GM12878 (cell line): Measurements from ENCODE around the gene ACSL3. TPM values are rescaled to one million over a fixed set of nuclear protein-coding genes. Genes with fewer than 3 reads are reported as not detected.

ENCODE experiments used
- ATAC-seq: fragments of 200-7000 bp; cut with Tn5 transposase; 3 replicates; pipeline ENCODE4 v1.9.1; 2020; ENCODE audit warnings: mild to moderate bottlenecking, moderate library complexity
- BruUV-seq: library from RNA; stranded (reverse); fragments of 400-500 nt; replicated peaks from 2 replicates; lab custom pipeline; 2021; lab: Mats Ljungman, UMichigan
- CTCF ChIA-PET: fragments of 300-600 bp; sonication (Branson Sonifier 250); formaldehyde crosslinking; extraction: SDS; loops from one replicate; lab custom pipeline; 2021; ENCODE audit warnings: inconsistent platforms; lab: Yijun Ruan, JAX
- POLR2A ChIA-PET: fragments of 350-600 bp; formaldehyde crosslinking; extraction: SDS; loops from one replicate; lab custom pipeline; 2021; ENCODE audit warnings: inconsistent platforms; lab: Charles Lee
- RAD21 ChIA-PET: fragments of 300-600 bp; sonication (Branson Sonifier 250); formaldehyde crosslinking; loops from one replicate; lab custom pipeline; 2023; ENCODE audit warnings: antibody characterized with exemption; ENCODE audit not compliant: unreplicated experiment; lab: Charles Lee
- SMC1A ChIA-PET: fragments of 300-600 bp; sonication (Branson Sonifier 250); formaldehyde crosslinking; loops from one replicate; lab custom pipeline; 2023; ENCODE audit not compliant: unreplicated experiment, uncharacterized antibody; lab: Charles Lee
- DNase-seq: peaks from one replicate; pipeline ENCODE4 v3.0.0-alpha.2; 2011; ENCODE audit warnings: low read depth, low spot score
- FAIRE-seq: peaks from 3 replicates; lab custom pipeline; 2011; peaks lifted over from hg19 to GRCh38; lab: Jason Lieb, UNC
- H2AFZ ChIP-seq: 2 replicates; pipeline ENCODE4 v1.6.0; 2011; ENCODE audit warnings: low read depth, low read length, control low read depth; ENCODE audit not compliant: control insufficient read depth
- H3K27ac ChIP-seq: 2 replicates; pipeline ENCODE4 v1.5.1; 2011; ENCODE audit warnings: control low read depth; ENCODE audit not compliant: control insufficient read depth, insufficient read depth
- H3K27me3 ChIP-seq, 2 experiments: replicated peaks in 1 of 2; 2 replicates each; pipeline versions ENCODE4 v1.6.0 to v1.6.1; 2011; ENCODE audit warnings: low read length in 1 of 2; ENCODE audit not compliant: control insufficient read depth in 2 of 2, insufficient read depth in 2 of 2
- H3K36me3 ChIP-seq, 2 experiments: 2 replicates each; pipeline ENCODE4 v1.5.1; 2011; ENCODE audit warnings: low read length in 1 of 2; ENCODE audit not compliant: control insufficient read depth in 2 of 2, insufficient read depth in 2 of 2
- H3K4me1 ChIP-seq: 2 replicates; pipeline ENCODE4 v1.6.1; 2011; ENCODE audit warnings: mild to moderate bottlenecking, low read length, moderate library complexity, mixed read lengths; ENCODE audit not compliant: control insufficient read depth, insufficient read depth
- H3K4me2 ChIP-seq: 2 replicates; pipeline ENCODE4 v1.6.0; 2011; ENCODE audit warnings: control low read depth; ENCODE audit not compliant: control insufficient read depth, insufficient read depth
- H3K4me3 ChIP-seq: fragments of 200-600 bp; sonication (generic); 2 replicates; pipeline ENCODE4 v1.5.1; 2016
- H3K79me2 ChIP-seq: 2 replicates; pipeline ENCODE4 v1.6.0; 2011; ENCODE audit warnings: low read length; ENCODE audit not compliant: control insufficient read depth, insufficient read depth
- H3K9ac ChIP-seq: 2 replicates; pipeline ENCODE4 v1.8.0; 2011; ENCODE audit warnings: low read length, control low read depth, mixed read lengths; ENCODE audit not compliant: control insufficient read depth, insufficient read depth
- H3K9me3 ChIP-seq: replicated peaks from 3 replicates; pipeline ENCODE4 v1.5.1; 2011; ENCODE audit warnings: mild to moderate bottlenecking, low read length; ENCODE audit not compliant: control insufficient read depth, insufficient read depth
- H4K20me1 ChIP-seq: 2 replicates; pipeline ENCODE4 v1.6.0; 2011; ENCODE audit not compliant: control insufficient read depth, insufficient read depth
- ASH2L ChIP-seq: fragments of 300-600, 200-600 bp; sonication (generic); IDR thresholded peaks from 2 replicates; pipeline ENCODE4 v1.6.1; 2017; ENCODE audit warnings: low read depth, mild to moderate bottlenecking, borderline replicate concordance
- CBFB ChIP-seq: IDR thresholded peaks from 2 replicates; pipeline ENCODE4 v1.6.1; 2016; ENCODE audit warnings: antibody characterized with exemption, low read depth
- ESRRA ChIP-seq: IDR thresholded peaks from 2 replicates; pipeline ENCODE4 v1.6.1; 2012; ENCODE audit warnings: mild to moderate bottlenecking, low read length, improper control_type of control experiment
- HDAC6 ChIP-seq: fragments of 200-600 bp; sonication (generic); IDR thresholded peaks from one replicate; pipeline ENCODE4 v1.8.0; 2017; ENCODE audit warnings: antibody characterized with exemption; ENCODE audit not compliant: unreplicated experiment
- MLLT1 ChIP-seq: fragments of 450-650 bp; IDR thresholded peaks from 2 replicates; pipeline ENCODE4 v1.6.1; 2016; ENCODE audit warnings: mild to moderate bottlenecking
- NFIC ChIP-seq: IDR thresholded peaks from 2 replicates; pipeline ENCODE4 v1.6.1; 2012; ENCODE audit warnings: low read depth, mild to moderate bottlenecking, inconsistent platforms, low read length, moderate library complexity
- POU2F2 ChIP-seq: IDR thresholded peaks from 3 replicates; pipeline ENCODE4 v1.6.1; 2011; ENCODE audit warnings: low read depth, mild to moderate bottlenecking, low read length, borderline replicate concordance
- SIX5 ChIP-seq: IDR thresholded peaks from 2 replicates; pipeline ENCODE4 v1.6.1; 2011; ENCODE audit warnings: mild to moderate bottlenecking, low read depth, low read length, moderate library complexity; ENCODE audit not compliant: severe bottlenecking
- SMAD1 ChIP-seq: fragments of 450-650 bp; IDR thresholded peaks from 2 replicates; pipeline ENCODE4 v1.6.1; 2018; ENCODE audit warnings: mild to moderate bottlenecking, low read depth; ENCODE audit not compliant: partially characterized antibody
- SP1 ChIP-seq: IDR thresholded peaks from one replicate; pipeline ENCODE4 v1.6.1; 2011; ENCODE audit warnings: low read depth, low read length
- SREBF1 ChIP-seq: IDR thresholded peaks from 2 replicates; pipeline ENCODE4 v1.6.1; 2012; ENCODE audit warnings: mild to moderate bottlenecking, low read length
- ZBTB40 ChIP-seq: fragments of 450-650 bp; IDR thresholded peaks from 2 replicates; pipeline ENCODE4 v1.6.1; 2016; ENCODE audit warnings: mild to moderate bottlenecking, moderate library complexity, borderline replicate concordance
- ZNF24 ChIP-seq: fragments of 450-650 bp; IDR thresholded peaks from 2 replicates; pipeline ENCODE4 v1.6.1; 2017; ENCODE audit warnings: antibody characterized with exemption, mild to moderate bottlenecking
- ZNF274 ChIP-seq: IDR thresholded peaks from one replicate; pipeline ENCODE4 v1.8.0; 2011; ENCODE audit not compliant: insufficient read length, insufficient read depth
- WGBS: methylation state at CpG from one replicate; pipeline ENCODE4 v1.1.6; 2016; ENCODE audit warnings: low lambda C conversion rate; ENCODE audit not compliant: insufficient replicate concordance, insufficient coverage; ENCODE audit errors: missing lambda C conversion rate; 5-methylcytosine and 5-hydroxymethylcytosine counted together
- in situ Hi-C: fragments of 300-500 bp; cut with MboI; formaldehyde crosslinking; loops from 9 replicates; pipeline ENCODE4 v1.14.3; 2018; ENCODE audit warnings: mixed read lengths
- intact Hi-C: fragments of 100-400 bp; cut with micrococcal nuclease; formaldehyde crosslinking; loops from one replicate; pipeline ENCODE4 v1.14.2; 2022; ENCODE audit not compliant: unreplicated experiment
- polyA plus RNA-seq, 11 experiments: library from polyadenylated mRNA; depleted of rRNA in 4 of 11; unstranded in 6 of 11; stranded (reverse) in 5 of 11; fragments of >200 nt; fragmentation: Nextera tagmentation in 4 of 11; fragmentation: Illumina TruSeq in 1 of 11; extraction: Ambion mirVana in 4 of 11; extraction: Trizol in 1 of 11; gene quantifications; 1 replicate in 1 of 11; 2 replicates in 10 of 11; pipeline versions ENCODE4 v1.2.1 to v1.2.3, GENCODE V29; 2011 to 2016; ENCODE audit warnings: inconsistent platforms in 2 of 11, missing spikeins in 2 of 11, low read depth in 1 of 11
- total RNA-seq, 4 experiments: library from RNA; depleted of rRNA in 3 of 4; stranded (reverse); fragments of >200 nt in 3 of 4; fragmentation: Illumina TruSeq in 1 of 4; extraction: Trizol in 1 of 4; gene quantifications; 2 replicates each; pipeline versions ENCODE4 v1.2.1 to v1.2.3, GENCODE V29; 2013 to 2021

ACSL3 gene
- total and polyA plus RNA-seq, 10 of the 15 experiments (the other 5 are each of a cell fraction or from before 2014, with no cell fraction given), result 15.6 to 83.9 (median 56.7) TPM

- FAIRE-seq (no peak), DNase-seq (no peak)
- 25% methylated on average over 2 of the region's 2 CpGs for WGBS
- in situ Hi-C loops, result no loop called here
- RAD21 ChIA-PET, result no interaction called here
- TF ChIP-seq ZNF24 (no peak), SIX5 (no peak), ZNF274 (no peak), SREBF1 (no peak), MLLT1 (no peak), SMAD1 (no peak), ZBTB40 (no peak), POU2F2 (no peak), SP1 (no peak), HDAC6 (no peak), ESRRA (no peak), ASH2L (no peak), NFIC (no peak), CBFB (no peak)
- TF ChIP-seq, all 136 proteins: peak for 0
- H3K79me2 ChIP-seq, result no peaks in the 10 kb centered on the region
- H3K36me3 ChIP-seq, result no peaks in the 10 kb centered on the region
- no peak overlapping the region for H3K9ac ChIP-seq
- H2AFZ ChIP-seq, result no peak overlapping the region
- no peaks in the 10 kb centered on the region for H3K27me3 ChIP-seq
- no peaks in the 10 kb centered on the region; the same call in 1 of the 2 replicates for H3K4me1 ChIP-seq
- 0 out of 2 replicates have a peak overlapping the region, but pooled peaks have one; percentile 13 for H3K4me2 ChIP-seq
- POLR2A ChIA-PET, result interaction anchor here (0.6 kb wide), 2 partner anchors 16 to 105 kb away, joined by 4 to 5 read pairs; no protein-coding TSS in a partner anchor
- SMC1A ChIA-PET, result no interaction called here
- H4K20me1 ChIP-seq, result no peaks in the 10 kb centered on the region
- CTCF ChIA-PET, result no interaction called here
- no peak overlapping the region for H3K27ac ChIP-seq
- intact Hi-C loops, result no loop called here
- no peak overlapping the region for H3K4me3 ChIP-seq
- BruUV-seq, result no TSS peak
- no peaks in the 10 kb centered on the region; the same call in 1 of the 3 replicates for H3K9me3 ChIP-seq
- peak; percentile 24; the same call in 1 of the 3 replicates for ATAC-seq
Observed at GRCh38 chr2:222819722-222820333, 41.0 kb upstream of the ACSL3 start.
